Measurements from ENCODE around the gene GPALPP1.
"Not testable (repeated sequence)": the region's sequence is repeated elsewhere in the genome, so short reads cannot be mapped to it uniquely, and the experiment has no call there.

The GPALPP1 gene

GRCh38 chr13:45063261-45063860, 74.0 kb downstream of the GPALPP1 start:
- no peak for DNase-seq (ENCODE audit: low spot score)

DNA sequence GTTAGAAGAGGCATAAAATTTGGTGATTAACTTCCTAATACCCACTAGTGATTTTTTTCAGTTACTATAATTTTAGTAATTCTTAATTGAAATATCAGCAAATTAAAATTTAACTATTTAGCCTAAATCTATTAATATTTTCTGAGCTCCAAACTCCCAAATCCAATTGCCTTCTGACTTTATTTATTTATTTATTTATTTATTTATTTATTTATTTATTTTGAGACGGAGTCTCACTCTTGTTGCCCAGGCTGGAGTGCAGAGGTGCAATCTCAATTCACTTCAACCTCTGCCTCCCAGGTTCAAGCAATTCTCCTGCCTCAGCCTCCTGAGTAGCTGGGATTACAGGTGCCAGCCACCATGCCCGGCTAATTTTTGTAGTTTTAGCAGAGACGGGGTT, 74.6 kb downstream of the GPALPP1 start:
- DNase-seq (ENCODE audit: low spot score): not testable (repeated sequence)

GRCh38 chr13:45064889-45065288, 75.6 kb downstream of the GPALPP1 start:
- DNase-seq (ENCODE audit: low spot score): no peak

DNA sequence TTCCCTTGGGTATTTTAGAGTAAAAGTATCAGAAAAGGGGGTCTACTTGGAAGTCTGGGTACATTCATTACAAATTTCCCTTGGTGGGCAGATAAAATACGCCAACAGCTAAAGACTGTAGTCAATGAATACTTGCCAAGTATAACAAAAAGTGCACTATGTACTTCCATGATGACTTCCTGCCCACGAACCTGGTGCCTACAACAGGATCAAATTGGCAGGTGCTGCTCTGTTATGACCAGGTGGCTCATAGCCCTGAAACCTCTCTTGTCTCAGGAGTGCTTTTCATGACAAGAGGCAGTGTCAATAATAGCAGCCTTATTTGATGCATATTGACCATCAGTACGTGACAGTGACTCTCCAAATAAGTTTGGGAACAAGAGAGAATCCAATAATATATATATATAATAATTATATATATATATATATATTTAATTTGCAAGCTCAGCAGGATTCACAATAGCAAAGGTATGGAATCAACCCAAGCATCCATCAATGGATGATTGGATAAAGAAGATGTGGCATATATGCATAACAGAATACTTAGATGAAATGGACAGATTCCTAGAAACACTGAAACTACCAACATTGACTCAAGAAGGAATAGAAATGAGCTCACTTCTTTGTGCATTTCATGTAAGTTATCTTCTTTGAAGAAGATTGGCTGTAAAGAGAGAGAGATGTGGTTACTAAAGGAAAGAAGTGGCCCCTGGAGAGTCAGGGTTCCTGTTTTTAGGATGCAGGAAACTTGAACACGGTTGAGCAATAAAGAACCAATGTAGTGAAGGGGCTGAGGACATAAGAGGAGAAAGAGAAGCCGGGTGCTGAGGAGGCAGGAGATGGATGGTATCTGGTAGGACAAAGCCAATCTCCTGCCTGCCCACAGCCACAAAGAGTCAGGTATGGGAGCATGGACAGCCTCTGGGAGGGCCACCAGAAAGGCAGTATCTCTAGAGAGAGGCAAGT, 79.0 kb downstream of the GPALPP1 start:
- no peak for DNase-seq (ENCODE audit: low spot score)

- no peak for DNase-seq (ENCODE audit: low spot score)
Observed at GRCh38 chr13:45073809-45074208, 84.5 kb downstream of the GPALPP1 start.

DNA sequence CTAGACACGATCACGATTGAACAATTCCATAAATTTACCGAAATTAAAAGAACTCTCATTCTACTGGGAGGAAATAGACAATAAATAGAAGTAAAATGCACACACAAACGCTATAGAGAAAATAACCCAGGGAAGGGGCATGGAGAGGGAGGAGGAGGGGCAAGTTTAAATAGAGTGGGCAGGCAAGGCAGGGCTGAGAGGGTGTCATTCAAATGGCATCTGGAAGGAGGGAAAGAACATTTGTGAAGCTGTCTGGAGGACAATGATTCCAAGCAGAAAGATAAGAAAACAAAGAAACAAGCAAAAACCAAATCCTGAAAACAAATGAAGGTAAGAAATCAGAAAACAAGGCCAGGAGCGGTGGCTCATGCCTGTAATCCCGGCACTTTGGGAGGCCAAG, 85.4 kb downstream of the GPALPP1 start:
- DNase-seq (ENCODE audit: low spot score): no peak

DNA sequence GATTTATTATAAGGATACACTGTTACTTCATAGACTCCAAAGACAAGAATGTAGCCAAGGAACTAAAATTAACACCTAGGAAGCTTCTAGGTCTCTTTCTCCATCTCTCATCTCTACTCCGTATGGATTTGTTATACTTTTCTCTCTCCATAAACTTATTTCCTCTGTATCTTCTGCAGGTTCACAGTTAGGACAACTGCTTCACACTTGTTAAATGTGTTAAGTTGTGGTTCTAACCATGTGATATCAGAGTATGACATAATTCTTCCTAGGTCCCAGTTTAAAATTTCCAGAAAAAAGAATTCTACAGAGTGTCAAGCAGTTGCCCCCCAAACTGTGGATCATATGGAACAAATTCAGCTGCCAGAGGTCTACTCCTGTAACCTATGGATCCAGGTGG, 88.7 kb downstream of the GPALPP1 start:
- no peak for DNase-seq (ENCODE audit: low spot score)
